Measurements from ENCODE around the gene CSMD2. TPM values are rescaled to one million over a fixed set of nuclear protein-coding genes. Genes with fewer than 3 reads are reported as not detected.
"Not testable (repeated sequence)": the region's sequence is repeated elsewhere in the genome, so short reads cannot be mapped to it uniquely, and the experiment has no call there.

CSMD2 gene
- total RNA-seq, 1 experiment from 2014 or later = not detected

DNA sequence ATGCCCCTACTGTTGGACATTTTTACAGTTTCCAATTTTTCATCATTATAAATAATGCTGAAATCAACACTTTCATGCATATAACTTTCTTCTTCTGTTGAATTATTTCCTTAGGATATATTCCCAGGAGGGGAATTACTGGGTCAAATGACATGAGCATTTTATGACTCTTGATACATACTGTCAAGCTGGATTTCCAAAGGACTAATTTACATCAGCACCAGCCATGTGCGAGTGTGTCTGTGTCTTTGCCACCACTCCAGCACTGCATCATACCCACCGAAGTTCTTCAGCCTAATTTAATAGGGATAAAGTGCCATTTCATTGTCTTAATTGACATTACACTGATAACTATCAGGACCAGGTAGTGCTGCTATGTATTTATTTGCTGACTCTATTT lies 146.7 kb downstream of the CSMD2 start:
- Histone ChIP-seq H3K9me3 (ENCODE audit: insufficient read depth, low read depth) (no peaks in the 10 kb centered on the region), H3K27ac (no peak overlapping the region), H3K36me3 (ENCODE audit: low read depth) (no peaks in the 10 kb centered on the region), H3K9me2 (ENCODE audit: insufficient read depth) (no peaks in the 10 kb centered on the region), H3F3A (ENCODE audit: insufficient read depth, low read depth) (no peaks in the 10 kb centered on the region), H3K4me1 (replicated peaks; ENCODE audit: insufficient read depth) (no peaks in the 10 kb centered on the region), H3K79me2 (ENCODE audit: low read depth) (no peaks in the 10 kb centered on the region), H2AFZ (no peak overlapping the region), H3K4me3 (no peak overlapping the region), H3K4me2 (no peak overlapping the region), H4K20me1 (ENCODE audit: insufficient read depth) (no peaks in the 10 kb centered on the region), H3K27me3 (ENCODE audit: insufficient read depth, low read depth) (no peaks in the 10 kb centered on the region)
- no TSS peak for BruUV-seq (replicated peaks)
- DNase-seq = no peak
- ChIA-PET CTCF (no interaction called here), POLR2A (ENCODE audit: unreplicated experiment) (no interaction called here)
- TF ChIP-seq, protein P1, sequence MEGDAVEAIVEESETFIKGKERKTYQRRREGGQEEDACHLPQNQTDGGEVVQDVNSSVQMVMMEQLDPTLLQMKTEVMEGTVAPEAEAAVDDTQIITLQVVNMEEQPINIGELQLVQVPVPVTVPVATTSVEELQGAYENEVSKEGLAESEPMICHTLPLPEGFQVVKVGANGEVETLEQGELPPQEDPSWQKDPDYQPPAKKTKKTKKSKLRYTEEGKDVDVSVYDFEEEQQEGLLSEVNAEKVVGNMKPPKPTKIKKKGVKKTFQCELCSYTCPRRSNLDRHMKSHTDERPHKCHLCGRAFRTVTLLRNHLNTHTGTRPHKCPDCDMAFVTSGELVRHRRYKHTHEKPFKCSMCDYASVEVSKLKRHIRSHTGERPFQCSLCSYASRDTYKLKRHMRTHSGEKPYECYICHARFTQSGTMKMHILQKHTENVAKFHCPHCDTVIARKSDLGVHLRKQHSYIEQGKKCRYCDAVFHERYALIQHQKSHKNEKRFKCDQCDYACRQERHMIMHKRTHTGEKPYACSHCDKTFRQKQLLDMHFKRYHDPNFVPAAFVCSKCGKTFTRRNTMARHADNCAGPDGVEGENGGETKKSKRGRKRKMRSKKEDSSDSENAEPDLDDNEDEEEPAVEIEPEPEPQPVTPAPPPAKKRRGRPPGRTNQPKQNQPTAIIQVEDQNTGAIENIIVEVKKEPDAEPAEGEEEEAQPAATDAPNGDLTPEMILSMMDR (conservative IDR thresholded peaks at IDR 0.05) = no peak
- TF ChIP-seq EZH2 (IDR thresholded peaks at IDR 0.05; ENCODE audit: low read depth) = no peak
- intact Hi-C loops (cut with micrococcal nuclease; ENCODE audit: unreplicated experiment) = no loop called here

DNA sequence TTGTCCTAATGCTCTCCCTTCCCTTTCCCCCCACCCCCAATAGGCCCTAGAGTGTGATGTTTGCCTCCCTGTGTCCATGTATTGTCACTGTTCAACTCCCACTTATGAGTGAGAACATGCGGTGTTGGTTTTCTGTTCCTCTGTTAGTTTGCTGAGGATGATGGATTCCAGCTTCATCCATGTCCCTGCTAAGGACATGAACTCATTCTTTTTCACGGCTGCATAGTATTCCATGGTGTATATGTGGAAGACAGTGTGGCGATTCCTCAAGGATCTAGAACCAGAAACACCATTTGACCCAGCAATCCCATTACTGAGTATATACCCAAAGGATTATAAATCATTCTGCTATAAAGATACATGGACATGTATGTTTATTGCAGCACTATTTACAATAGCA lies 148.7 kb downstream of the CSMD2 start:
- H3K9me2 ChIP-seq (ENCODE audit: insufficient read depth); CTCF ChIA-PET; H3K36me3 ChIP-seq (ENCODE audit: low read depth); H3F3A ChIP-seq (ENCODE audit: insufficient read depth, low read depth); POLR2A ChIA-PET (ENCODE audit: unreplicated experiment); H3K4me1 ChIP-seq (replicated peaks; ENCODE audit: insufficient read depth); H3K4me2 ChIP-seq; BruUV-seq (replicated peaks); H3K9me3 ChIP-seq (ENCODE audit: insufficient read depth, low read depth); intact Hi-C loops (cut with micrococcal nuclease; ENCODE audit: unreplicated experiment); H2AFZ ChIP-seq; H3K4me3 ChIP-seq; H3K27ac ChIP-seq; H4K20me1 ChIP-seq (ENCODE audit: insufficient read depth); DNase-seq; H3K79me2 ChIP-seq (ENCODE audit: low read depth): not testable (repeated sequence)
- peaks cover 14% of the 10 kb centered on the region; the same call in 1 of the 2 replicates for H3K27me3 ChIP-seq (ENCODE audit: insufficient read depth, low read depth)

DNA sequence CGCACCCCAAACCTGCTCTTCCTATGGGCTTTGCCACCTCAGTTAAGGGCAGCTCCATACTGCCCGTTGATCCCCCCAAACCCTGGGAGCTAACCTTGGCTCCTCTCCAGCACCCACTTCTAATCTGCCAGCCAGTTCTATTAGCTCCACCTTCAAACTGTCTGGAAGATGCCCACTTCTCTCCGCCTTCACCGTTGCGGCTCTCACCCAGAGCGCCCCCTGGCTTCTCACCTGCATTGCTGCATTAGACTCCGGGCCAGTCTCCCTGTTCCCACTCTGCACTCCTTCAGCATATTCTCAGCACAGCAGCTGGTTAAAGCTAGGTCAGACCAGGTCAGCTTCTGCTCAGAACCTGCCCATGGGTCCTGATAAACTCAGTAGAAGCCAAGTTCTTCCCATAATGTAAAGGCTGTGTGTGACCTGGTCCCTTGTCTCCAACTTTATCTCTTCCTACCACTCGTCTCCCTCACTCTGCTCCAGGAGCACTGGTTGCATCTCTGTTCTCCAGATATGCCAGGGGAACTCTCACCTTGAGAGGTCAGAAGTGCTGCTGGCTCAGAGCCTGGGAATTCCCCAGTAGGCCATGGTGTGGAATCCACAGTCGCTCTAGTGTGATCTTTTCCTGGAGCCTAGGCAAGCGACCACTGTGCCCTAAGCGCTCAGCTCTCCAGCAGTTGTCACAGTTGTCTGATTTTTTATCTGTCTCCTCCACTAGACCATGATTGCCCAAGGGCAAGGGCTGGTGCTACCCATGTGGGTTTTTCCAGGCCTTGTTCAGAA lies 150.9 kb downstream of the CSMD2 start:
- peaks cover 29% of the 10 kb centered on the region; the same call in 1 of the 2 replicates for H3K27me3 ChIP-seq (ENCODE audit: insufficient read depth, low read depth)
- H3K4me1 ChIP-seq (replicated peaks; ENCODE audit: insufficient read depth) = no peaks in the 10 kb centered on the region
- TF ChIP-seq EZH2 (IDR thresholded peaks at IDR 0.05; ENCODE audit: low read depth) = no peak
- TF ChIP-seq, protein P1 (conservative IDR thresholded peaks at IDR 0.05) = peak; percentile 47
- ChIA-PET POLR2A (ENCODE audit: unreplicated experiment) (no interaction called here), CTCF (no interaction called here)
- no peak overlapping the region for H2AFZ ChIP-seq
- H3K9me2 ChIP-seq (ENCODE audit: insufficient read depth) = no peaks in the 10 kb centered on the region
- no peaks in the 10 kb centered on the region for H3K9me3 ChIP-seq (ENCODE audit: insufficient read depth, low read depth)
- no peak for DNase-seq
- no TSS peak for BruUV-seq (replicated peaks)
- no peaks in the 10 kb centered on the region for H3K79me2 ChIP-seq (ENCODE audit: low read depth)
- no peak overlapping the region for H3K4me2 ChIP-seq
- H4K20me1 ChIP-seq (ENCODE audit: insufficient read depth) = no peaks in the 10 kb centered on the region
- H3K4me3 ChIP-seq = no peak overlapping the region
- intact Hi-C loops (cut with micrococcal nuclease; ENCODE audit: unreplicated experiment) = no loop called here
- no peaks in the 10 kb centered on the region for H3K36me3 ChIP-seq (ENCODE audit: low read depth)
- H3F3A ChIP-seq (ENCODE audit: insufficient read depth, low read depth) = no peaks in the 10 kb centered on the region
- H3K27ac ChIP-seq = no peak overlapping the region

DNA sequence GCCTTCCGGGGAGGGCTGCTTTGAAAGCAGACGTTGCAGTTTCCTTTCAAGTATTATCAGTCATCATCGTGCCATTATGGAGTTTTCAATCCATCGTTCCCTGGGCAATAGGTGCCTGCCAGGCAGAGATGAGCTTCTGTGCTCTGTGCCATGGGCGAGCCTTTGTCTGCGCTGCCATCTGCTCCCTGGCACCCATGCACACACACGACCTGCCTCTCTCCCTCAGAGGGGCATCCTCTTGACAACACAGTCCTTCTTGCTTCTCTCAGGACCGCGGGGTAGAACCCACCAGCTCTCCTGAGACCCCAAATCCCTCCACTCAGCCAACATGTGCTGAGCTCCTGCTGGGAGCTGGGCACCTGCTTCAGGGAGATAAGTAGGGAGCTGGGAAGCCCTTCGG lies 151.9 kb downstream of the CSMD2 start:
- intact Hi-C loops (cut with micrococcal nuclease; ENCODE audit: unreplicated experiment) = no loop called here
- BruUV-seq (replicated peaks) = no TSS peak

More for the DNA sequence above, 151.9 kb downstream of the CSMD2 start:
- Histone ChIP-seq H4K20me1 (ENCODE audit: insufficient read depth) (no peaks in the 10 kb centered on the region), H3K4me3 (no peak overlapping the region), H3K79me2 (ENCODE audit: low read depth) (no peaks in the 10 kb centered on the region), H2AFZ (no peak overlapping the region), H3K9me2 (ENCODE audit: insufficient read depth) (no peaks in the 10 kb centered on the region), H3K36me3 (ENCODE audit: low read depth) (no peaks in the 10 kb centered on the region), H3K4me1 (replicated peaks; ENCODE audit: insufficient read depth) (no peaks in the 10 kb centered on the region), H3K4me2 (no peak overlapping the region), H3K27me3 (ENCODE audit: insufficient read depth, low read depth) (peaks cover 29% of the 10 kb centered on the region; the same call in 1 of the 2 replicates), H3K27ac (no peak overlapping the region), H3F3A (ENCODE audit: insufficient read depth, low read depth) (no peaks in the 10 kb centered on the region), H3K9me3 (ENCODE audit: insufficient read depth, low read depth) (no peaks in the 10 kb centered on the region)
- DNase-seq = no peak
- ChIA-PET CTCF (no interaction called here), POLR2A (ENCODE audit: unreplicated experiment) (no interaction called here)
- no peak for TF ChIP-seq EZH2 (IDR thresholded peaks at IDR 0.05; ENCODE audit: low read depth)
- TF ChIP-seq, protein P1 (conservative IDR thresholded peaks at IDR 0.05) = no peak

Data from PC-9 (cell line).